ENCODE measurements around the gene P2RX5. TPM values are rescaled to one million over a fixed set of nuclear protein-coding genes. Genes with fewer than 3 reads are reported as not detected.
A peak's percentile ranks its signal among the peaks of the same experiment; 100 is the strongest.
"Not testable (repeated sequence)": the region's sequence is repeated elsewhere in the genome, so short reads cannot be mapped to it uniquely, and the experiment has no call there.

P2RX5 gene
- total RNA-seq, 1 donor from 2014 or later: 349 TPM

DNA sequence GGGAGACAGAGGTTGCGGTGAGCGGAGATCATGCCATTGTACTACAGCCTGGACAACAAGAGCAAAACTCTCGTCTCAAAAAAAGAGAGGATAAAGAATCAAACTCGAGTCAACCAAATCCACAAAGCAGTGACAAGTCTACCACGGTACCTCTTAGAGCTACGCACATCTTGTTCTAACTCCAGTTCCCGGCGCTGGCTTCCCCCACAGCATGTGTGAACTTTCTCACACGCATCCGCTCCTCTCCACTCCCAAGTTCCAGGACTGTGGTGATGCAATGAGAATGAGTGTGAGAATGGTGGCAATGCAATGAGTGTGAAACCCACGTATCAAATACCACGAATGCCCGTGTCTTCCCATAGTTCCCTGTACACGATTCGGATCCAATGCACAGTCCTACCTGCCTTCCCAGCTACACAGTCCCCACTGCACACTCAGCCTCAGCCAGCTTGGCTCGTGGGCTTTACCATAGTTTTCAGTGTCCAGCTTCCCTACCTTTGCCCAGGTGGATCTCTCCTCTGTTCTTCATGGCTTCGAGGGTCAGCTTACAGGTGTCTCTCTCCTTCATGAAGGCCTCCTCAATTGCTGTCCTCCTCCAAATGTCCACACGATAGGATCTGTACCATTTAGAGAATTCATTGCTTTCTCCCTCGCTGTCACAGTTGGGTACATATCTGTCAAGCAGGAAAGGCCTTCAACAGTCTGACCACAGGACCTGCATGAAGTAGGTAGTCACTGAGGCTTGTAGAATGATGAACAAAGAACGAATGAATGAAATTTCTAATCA, 9.2 kb upstream of the P2RX5 start:
- no peak overlapping the region for H3K4me3 Mint-ChIP-seq
- no peaks in the 10 kb centered on the region for H3K27me3 Mint-ChIP-seq
- intact Hi-C loops (cut with micrococcal nuclease): no loop called here
- peaks cover 5% of the 10 kb centered on the region for H3K36me3 Mint-ChIP-seq (ENCODE audit: low read depth)
- CTCF ChIA-PET: no interaction called here
- no peak for DNase-seq
- ATAC-seq (ENCODE audit: low read depth): no peak
- H3K4me1 Mint-ChIP-seq: peaks cover 73% of the 10 kb centered on the region
- H3K9me3 Mint-ChIP-seq: peaks cover 2% of the 10 kb centered on the region
- TF ChIP-seq CTCF (IDR thresholded peaks at IDR 0.05): no peak
- POLR2A ChIA-PET: interaction anchor here (9.5 kb wide), 1 partner anchor 9 kb away, joined by 315 read pairs; the partner anchor contains the start of gene P2RX5
- H3K27ac Mint-ChIP-seq: peak overlapping the region; percentile 16

DNA sequence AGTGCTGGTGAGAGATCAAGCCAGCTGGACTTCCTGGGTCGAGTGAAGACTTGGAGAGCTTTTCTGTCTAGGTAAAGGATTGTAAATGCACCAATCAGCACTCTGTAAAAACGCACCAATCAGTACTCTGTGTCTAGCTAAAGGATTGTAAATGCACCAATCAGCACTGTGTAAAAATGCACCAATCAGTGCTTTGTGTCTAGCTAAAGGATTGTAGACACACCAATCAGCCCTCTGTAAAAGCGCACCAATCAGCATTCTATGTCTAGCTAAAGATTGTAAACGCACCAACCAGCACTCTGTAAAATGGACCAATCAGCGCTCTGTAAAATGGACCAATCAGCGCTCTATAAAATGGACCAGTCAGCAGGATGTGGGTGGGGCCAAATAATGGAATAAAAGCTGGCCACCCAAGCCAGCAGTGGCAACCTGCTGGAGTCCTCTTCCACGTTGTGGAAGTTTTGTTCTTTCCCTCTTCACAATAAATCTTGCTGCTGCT, 6.1 kb upstream of the P2RX5 start:
- ChIA-PET CTCF (interaction anchor here (1.2 to 2.1 kb wide), 3 partner anchors 10 to 35 kb away, joined by 3 to 6 read pairs (median 4); no protein-coding TSS in a partner anchor), POLR2A (interaction anchor here (0.6 to 2.7 kb wide), 3 partner anchors 9 to 700 kb away, joined by 7 to 19 read pairs (median 10); no protein-coding TSS in a partner anchor)
- ATAC-seq (ENCODE audit: low read depth); H3K9me3 Mint-ChIP-seq; H3K4me3 Mint-ChIP-seq; H3K27me3 Mint-ChIP-seq; H3K36me3 Mint-ChIP-seq (ENCODE audit: low read depth); intact Hi-C loops (cut with micrococcal nuclease); DNase-seq: not testable (repeated sequence)
- peaks cover 73% of the 10 kb centered on the region for H3K4me1 Mint-ChIP-seq
- H3K27ac Mint-ChIP-seq: peak overlapping the region; percentile 4

DNA sequence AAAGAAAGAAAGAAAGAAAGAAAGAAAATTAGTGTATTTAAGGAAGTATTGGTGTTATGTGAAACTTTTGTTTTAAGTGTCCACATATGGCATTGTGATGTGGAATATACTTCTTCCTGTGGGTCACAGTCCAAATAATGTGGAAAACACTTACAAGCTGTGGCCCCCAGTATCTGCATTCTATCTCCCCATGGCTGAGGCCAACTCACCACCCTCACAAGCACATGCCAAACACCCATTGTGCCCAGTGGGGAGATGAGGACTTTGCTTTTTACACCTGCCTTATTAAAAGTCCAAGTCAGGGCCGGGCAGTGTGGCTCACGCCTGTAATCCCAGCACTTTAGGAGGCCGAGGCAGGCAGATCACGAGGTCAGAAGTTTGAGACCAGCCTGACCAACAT, 4.0 kb upstream of the P2RX5 start:
- no peak for TF ChIP-seq CTCF (IDR thresholded peaks at IDR 0.05)
- ChIA-PET POLR2A (interaction anchor here (0.6 to 2.7 kb wide), 3 partner anchors 11 to 144 kb away, joined by 5 to 19 read pairs (median 12); no protein-coding TSS in a partner anchor), CTCF (no interaction called here)
- peaks cover 71% of the 10 kb centered on the region for H3K4me1 Mint-ChIP-seq
- H3K9me3 Mint-ChIP-seq: peaks cover 2% of the 10 kb centered on the region
- H3K36me3 Mint-ChIP-seq (ENCODE audit: low read depth): peaks cover 13% of the 10 kb centered on the region
- intact Hi-C loops (cut with micrococcal nuclease): loop anchor here (5.0 kb wide), 1 partner anchor 212 kb away; no protein-coding TSS in a partner anchor
- no peak overlapping the region for H3K27ac Mint-ChIP-seq
- no peak overlapping the region for H3K4me3 Mint-ChIP-seq
- no peaks in the 10 kb centered on the region for H3K27me3 Mint-ChIP-seq
- DNase-seq (no peak), ATAC-seq (ENCODE audit: low read depth) (no peak)

- no peak for ATAC-seq (ENCODE audit: low read depth)
- POLR2A ChIA-PET: interaction anchor here (3.9 to 6.5 kb wide), 3 partner anchors 11 to 28 kb away, joined by 44 to 315 read pairs (median 112); partner anchors contain the start of gene HASPIN
- Mint-ChIP-seq H3K36me3 (ENCODE audit: low read depth) (peaks cover 24% of the 10 kb centered on the region), H3K9me3 (peaks cover 2% of the 10 kb centered on the region), H3K4me3 (no peak overlapping the region), H3K27ac (peak overlapping the region; percentile 65), H3K4me1 (peaks cover 77% of the 10 kb centered on the region), H3K27me3 (no peaks in the 10 kb centered on the region)
- no peak for DNase-seq
- intact Hi-C loops (cut with micrococcal nuclease): loop anchor here (5.0 kb wide), 1 partner anchor 214 kb away; no protein-coding TSS in a partner anchor
- CTCF ChIA-PET: no interaction called here
- TF ChIP-seq CTCF (IDR thresholded peaks at IDR 0.05): no peak
Measured at GRCh38 chr17:3698139-3698538, 2.2 kb upstream of the P2RX5 start.

DNA sequence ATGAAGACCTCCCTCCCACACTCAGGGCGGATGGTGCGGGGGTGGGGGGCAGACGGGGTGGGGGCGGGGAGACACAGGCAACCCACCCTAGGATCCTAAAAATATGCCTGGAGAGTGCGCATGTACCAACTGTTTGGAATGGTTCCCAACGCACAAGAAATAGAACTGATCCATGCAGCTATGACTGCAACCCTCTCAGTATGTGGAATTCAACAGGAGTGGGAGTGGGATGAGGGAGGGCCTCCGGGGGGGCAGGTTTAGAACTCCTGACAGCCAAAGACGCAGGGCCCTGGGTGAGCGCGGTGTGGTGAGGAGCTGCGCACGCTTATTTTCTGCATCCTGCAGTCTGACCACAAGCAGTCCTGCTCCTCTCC, 1.1 kb upstream of the P2RX5 start:
- ChIA-PET CTCF (interaction anchor here (1.2 to 2.4 kb wide), 5 partner anchors 14 to 41 kb away, joined by 6 to 22 read pairs (median 8); no protein-coding TSS in a partner anchor), POLR2A (interaction anchor here (1.2 to 6.5 kb wide), 10 partner anchors 9 to 208 kb away, joined by 3 to 315 read pairs (median 14); partner anchors contain the start of genes CTNS, HASPIN and SHPK)
- DNase-seq (no peak), ATAC-seq (ENCODE audit: low read depth) (no peak)
- intact Hi-C loops (cut with micrococcal nuclease): loop anchor here (5.0 kb wide), 1 partner anchor 215 kb away; no protein-coding TSS in a partner anchor
- Mint-ChIP-seq H3K4me3 (peak overlapping the region; percentile 99), H3K36me3 (ENCODE audit: low read depth) (peaks cover 22% of the 10 kb centered on the region), H3K9me3 (no peaks in the 10 kb centered on the region), H3K27ac (peak overlapping the region; percentile 97), H3K27me3 (no peaks in the 10 kb centered on the region), H3K4me1 (peaks cover 77% of the 10 kb centered on the region)
- no peak for TF ChIP-seq CTCF (IDR thresholded peaks at IDR 0.05)
